22Rv1 (cell line): ENCODE results near the gene C5.
"Not testable (repeated sequence)": the region's sequence is repeated elsewhere in the genome, so short reads cannot be mapped to it uniquely, and the experiment has no call there.

ENCODE experiments used
- H3K27ac ChIP-seq: fragments of 450-650 bp; 2 replicates; pipeline ENCODE4 v1.5.1; 2017
- ZFX ChIP-seq: fragments of 450-650 bp; IDR thresholded peaks from 2 replicates; pipeline ENCODE4 v1.6.1; 2017; ENCODE audit warnings: antibody characterized with exemption, borderline replicate concordance
- TF ChIP-seq, protein P1 (sequence below): fragments of 450-650 bp; IDR thresholded peaks from 2 replicates; pipeline ENCODE4 v1.5.1; 2017; ENCODE audit warnings: mild to moderate bottlenecking

The C5 gene

GRCh38 chr9:120971938-120972337, 78.1 kb downstream of the C5 start:
- TF ChIP-seq, protein P1, sequence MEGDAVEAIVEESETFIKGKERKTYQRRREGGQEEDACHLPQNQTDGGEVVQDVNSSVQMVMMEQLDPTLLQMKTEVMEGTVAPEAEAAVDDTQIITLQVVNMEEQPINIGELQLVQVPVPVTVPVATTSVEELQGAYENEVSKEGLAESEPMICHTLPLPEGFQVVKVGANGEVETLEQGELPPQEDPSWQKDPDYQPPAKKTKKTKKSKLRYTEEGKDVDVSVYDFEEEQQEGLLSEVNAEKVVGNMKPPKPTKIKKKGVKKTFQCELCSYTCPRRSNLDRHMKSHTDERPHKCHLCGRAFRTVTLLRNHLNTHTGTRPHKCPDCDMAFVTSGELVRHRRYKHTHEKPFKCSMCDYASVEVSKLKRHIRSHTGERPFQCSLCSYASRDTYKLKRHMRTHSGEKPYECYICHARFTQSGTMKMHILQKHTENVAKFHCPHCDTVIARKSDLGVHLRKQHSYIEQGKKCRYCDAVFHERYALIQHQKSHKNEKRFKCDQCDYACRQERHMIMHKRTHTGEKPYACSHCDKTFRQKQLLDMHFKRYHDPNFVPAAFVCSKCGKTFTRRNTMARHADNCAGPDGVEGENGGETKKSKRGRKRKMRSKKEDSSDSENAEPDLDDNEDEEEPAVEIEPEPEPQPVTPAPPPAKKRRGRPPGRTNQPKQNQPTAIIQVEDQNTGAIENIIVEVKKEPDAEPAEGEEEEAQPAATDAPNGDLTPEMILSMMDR: no peak
- no peak for TF ChIP-seq ZFX
- no peak overlapping the region for H3K27ac ChIP-seq

DNA sequence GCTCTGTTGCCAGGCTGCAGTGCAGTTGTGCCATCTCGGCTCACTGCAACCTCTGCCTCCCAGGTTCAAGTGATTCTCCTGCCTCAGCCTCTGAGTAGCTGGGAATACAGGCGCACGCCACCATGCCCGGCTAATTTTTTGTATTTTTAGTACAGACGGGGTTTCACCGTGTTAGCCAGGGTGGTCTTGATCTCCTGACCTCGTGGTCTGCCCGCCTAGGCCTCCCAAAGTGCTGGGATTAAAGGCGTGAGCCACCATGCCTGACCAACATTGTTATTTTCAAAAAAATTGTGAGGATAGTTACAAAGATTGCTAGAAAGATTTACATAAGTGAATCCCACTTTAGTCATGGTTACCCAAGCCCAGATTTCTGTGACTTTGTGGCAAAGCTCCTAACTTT, 78.6 kb downstream of the C5 start:
- H3K27ac ChIP-seq: not testable (repeated sequence)

DNA sequence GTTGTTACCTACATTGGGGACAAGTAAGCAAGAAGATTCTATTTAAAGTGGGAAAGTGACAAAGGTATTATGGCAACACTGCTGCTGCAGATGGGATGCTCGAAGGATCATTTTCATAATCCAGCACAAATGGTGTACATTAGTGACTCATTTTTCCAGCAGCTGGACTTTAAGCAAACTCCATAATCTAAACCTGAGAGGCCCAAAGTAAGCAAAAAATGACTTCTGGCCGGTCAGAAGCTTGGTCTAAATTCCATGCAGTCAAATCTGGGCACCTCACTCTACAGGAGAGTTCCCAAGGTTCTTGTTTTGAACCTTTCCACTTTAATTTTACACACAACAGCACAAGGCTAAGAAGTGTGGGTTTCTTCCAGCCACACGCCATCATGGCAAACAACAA, 79.8 kb downstream of the C5 start:
- no peak overlapping the region for H3K27ac ChIP-seq
- TF ChIP-seq ZFX: no peak
- TF ChIP-seq, protein P1: no peak

DNA sequence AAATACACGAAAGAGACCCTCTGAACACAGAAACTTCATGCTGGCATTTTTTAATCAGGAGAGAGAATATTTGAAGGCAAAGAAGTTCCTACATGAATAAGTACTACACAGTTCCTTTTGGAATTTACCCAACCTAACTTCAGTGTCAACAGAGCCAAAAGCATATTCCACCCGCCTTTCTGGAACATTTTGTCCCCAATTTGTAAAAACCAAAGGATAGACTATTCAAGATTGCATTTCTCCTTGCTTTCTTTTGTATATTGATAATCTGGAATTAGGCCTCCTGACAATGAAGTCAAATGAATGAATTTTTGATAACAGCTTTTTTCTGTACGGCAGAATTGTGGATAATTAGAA, 84.1 kb downstream of the C5 start:
- no peak overlapping the region for H3K27ac ChIP-seq
- TF ChIP-seq, protein P1: no peak
- TF ChIP-seq ZFX: no peak

GRCh38 chr9:120965344-120966012, 84.6 kb downstream of the C5 start:
- H3K27ac ChIP-seq: no peak overlapping the region
- TF ChIP-seq, protein P1: no peak
- no peak for TF ChIP-seq ZFX

- no peak overlapping the region for H3K27ac ChIP-seq
- TF ChIP-seq, protein P1: no peak
- no peak for TF ChIP-seq ZFX
These were observed 88.1 kb downstream of the C5 start for GRCh38 chr9:120961936-120962335.

DNA sequence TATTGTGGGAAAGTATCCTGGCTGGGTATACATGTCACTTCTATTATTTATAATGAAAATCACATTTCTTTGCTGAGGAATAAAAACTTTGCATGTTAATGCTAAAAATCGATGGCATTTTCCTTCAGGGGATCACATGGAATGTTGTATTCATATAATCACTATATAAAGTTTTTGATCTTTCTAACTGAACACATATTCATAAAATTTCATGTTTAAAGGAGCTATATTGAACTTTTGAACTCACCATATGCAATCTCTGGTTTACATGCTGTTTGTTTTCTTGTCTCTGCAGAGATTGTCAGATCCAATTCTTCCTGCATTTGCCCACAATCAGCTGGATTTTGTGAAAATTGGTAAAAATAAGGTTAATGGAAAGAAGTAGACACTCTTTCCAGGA, 90.1 kb downstream of the C5 start:
- TF ChIP-seq, protein P1: no peak
- TF ChIP-seq ZFX: no peak
- H3K27ac ChIP-seq: no peak overlapping the region

- no peak overlapping the region for H3K27ac ChIP-seq
- TF ChIP-seq, protein P1: no peak
- no peak for TF ChIP-seq ZFX
These were observed 93.2 kb downstream of the C5 start for GRCh38 chr9:120956862-120957261.
